DND-41 (cell line): ENCODE data around the gene SIRPG.

Experiments
- ATAC-seq: fragments of 200-7000 bp; cut with Tn5 transposase; 3 replicates; pipeline ENCODE4 v1.9.1; 2021; ENCODE audit warnings: low read depth; ENCODE audit not compliant: insufficient read depth
- DNase-seq: peaks from one replicate; pipeline ENCODE4 v3.0.0-alpha.2; 2020
- H2AFZ ChIP-seq: 2 replicates; pipeline ENCODE4 v1.6.0; 2012; ENCODE audit warnings: low read depth, low read length
- H3K27ac ChIP-seq: 2 replicates; pipeline ENCODE4 v1.5.1; 2012; ENCODE audit warnings: low read length, inconsistent platforms
- H3K27me3 ChIP-seq: fragments of 200-600 bp; sonication (generic); 2 replicates; pipeline ENCODE4 v1.6.0; 2012; ENCODE audit warnings: low read length, mild to moderate bottlenecking, inconsistent platforms; ENCODE audit not compliant: insufficient read depth, poor library complexity
- H3K36me3 ChIP-seq: 2 replicates; pipeline ENCODE4 v1.5.1; 2012; ENCODE audit warnings: low read length, inconsistent platforms; ENCODE audit not compliant: insufficient read depth
- H3K4me1 ChIP-seq: 2 replicates; pipeline ENCODE4 v1.5.1; 2012; ENCODE audit warnings: mild to moderate bottlenecking, low read length; ENCODE audit not compliant: insufficient read depth
- H3K4me2 ChIP-seq: 2 replicates; pipeline ENCODE4 v1.6.0; 2012; ENCODE audit warnings: mild to moderate bottlenecking, moderate library complexity, low read length, inconsistent platforms; ENCODE audit not compliant: insufficient read depth
- H3K4me3 ChIP-seq, 2 experiments: fragments of 200-600 bp in 1 of 2; shearing (Covaris generic) in 1 of 2; 2 replicates each; pipeline ENCODE4 v1.5.1; 2012 to 2016; ENCODE audit warnings: inconsistent platforms in 2 of 2, low read length in 2 of 2, mild to moderate bottlenecking in 2 of 2, low read depth in 1 of 2, moderate library complexity in 1 of 2
- H3K79me2 ChIP-seq: 2 replicates; pipeline ENCODE4 v1.6.0; 2012; ENCODE audit warnings: low read length, inconsistent platforms; ENCODE audit not compliant: insufficient read depth
- H3K9ac ChIP-seq: 2 replicates; pipeline ENCODE4 v1.6.0; 2012; ENCODE audit warnings: low read depth, mild to moderate bottlenecking, inconsistent platforms, low read length, moderate library complexity
- H3K9me3 ChIP-seq: 2 replicates; pipeline ENCODE4 v1.5.1; 2012; ENCODE audit warnings: low read length, moderate library complexity, mild to moderate bottlenecking, inconsistent platforms; ENCODE audit not compliant: insufficient read depth, severe bottlenecking
- H4K20me1 ChIP-seq: 2 replicates; pipeline ENCODE4 v1.6.0; 2012; ENCODE audit warnings: low read length; ENCODE audit not compliant: insufficient read depth
- EZH2 ChIP-seq: IDR thresholded peaks from 3 replicates; pipeline ENCODE4 v1.6.1; 2012; ENCODE audit warnings: borderline replicate concordance, low read depth, mild to moderate bottlenecking, moderate library complexity, low read length, inconsistent platforms; ENCODE audit not compliant: severe bottlenecking
- TF ChIP-seq, protein P1 (sequence below): IDR thresholded peaks from 2 replicates; pipeline ENCODE4 v1.5.1; 2012; ENCODE audit warnings: borderline replicate concordance, low read length, moderate library complexity, mild to moderate bottlenecking; ENCODE audit not compliant: poor library complexity, severe bottlenecking; ENCODE audit errors: extremely low read depth

Gene SIRPG

DNA sequence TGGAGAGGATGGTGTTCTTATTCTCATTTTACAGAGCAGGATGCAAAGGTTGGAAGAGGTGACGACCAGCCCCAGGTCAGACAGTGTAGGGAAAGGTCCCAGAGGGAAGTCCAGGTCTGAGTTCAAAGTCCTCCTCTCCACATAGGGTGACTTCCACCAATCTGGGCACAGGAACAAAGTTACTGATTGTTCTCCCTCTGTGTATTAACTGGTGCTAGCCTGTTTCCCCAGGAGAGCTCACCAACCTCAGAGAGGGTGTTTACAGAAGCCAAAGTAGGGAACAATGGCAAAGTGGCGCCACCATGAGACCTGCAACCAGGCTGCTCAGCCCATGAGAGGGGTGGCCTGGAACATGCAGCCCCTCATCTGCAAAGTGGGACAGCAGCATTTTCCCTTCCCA is 21.0 kb downstream of the SIRPG start:
- DNase-seq (no peak), ATAC-seq (no peak)
- H3K4me3 ChIP-seq: no peak overlapping the region
- no peaks in the 10 kb centered on the region for H3K9me3 ChIP-seq
- no peak for TF ChIP-seq EZH2
- TF ChIP-seq, protein P1, sequence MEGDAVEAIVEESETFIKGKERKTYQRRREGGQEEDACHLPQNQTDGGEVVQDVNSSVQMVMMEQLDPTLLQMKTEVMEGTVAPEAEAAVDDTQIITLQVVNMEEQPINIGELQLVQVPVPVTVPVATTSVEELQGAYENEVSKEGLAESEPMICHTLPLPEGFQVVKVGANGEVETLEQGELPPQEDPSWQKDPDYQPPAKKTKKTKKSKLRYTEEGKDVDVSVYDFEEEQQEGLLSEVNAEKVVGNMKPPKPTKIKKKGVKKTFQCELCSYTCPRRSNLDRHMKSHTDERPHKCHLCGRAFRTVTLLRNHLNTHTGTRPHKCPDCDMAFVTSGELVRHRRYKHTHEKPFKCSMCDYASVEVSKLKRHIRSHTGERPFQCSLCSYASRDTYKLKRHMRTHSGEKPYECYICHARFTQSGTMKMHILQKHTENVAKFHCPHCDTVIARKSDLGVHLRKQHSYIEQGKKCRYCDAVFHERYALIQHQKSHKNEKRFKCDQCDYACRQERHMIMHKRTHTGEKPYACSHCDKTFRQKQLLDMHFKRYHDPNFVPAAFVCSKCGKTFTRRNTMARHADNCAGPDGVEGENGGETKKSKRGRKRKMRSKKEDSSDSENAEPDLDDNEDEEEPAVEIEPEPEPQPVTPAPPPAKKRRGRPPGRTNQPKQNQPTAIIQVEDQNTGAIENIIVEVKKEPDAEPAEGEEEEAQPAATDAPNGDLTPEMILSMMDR: peak; percentile 8
- no peak overlapping the region for H3K27ac ChIP-seq
- no peaks in the 10 kb centered on the region for H3K36me3 ChIP-seq
- H2AFZ ChIP-seq: no peak overlapping the region
- no peak overlapping the region for H3K9ac ChIP-seq
- no peaks in the 10 kb centered on the region for H4K20me1 ChIP-seq
- H3K4me2 ChIP-seq: no peak overlapping the region
- H3K27me3 ChIP-seq: no peaks in the 10 kb centered on the region
- no peaks in the 10 kb centered on the region for H3K4me1 ChIP-seq
- no peaks in the 10 kb centered on the region for H3K79me2 ChIP-seq

DNA sequence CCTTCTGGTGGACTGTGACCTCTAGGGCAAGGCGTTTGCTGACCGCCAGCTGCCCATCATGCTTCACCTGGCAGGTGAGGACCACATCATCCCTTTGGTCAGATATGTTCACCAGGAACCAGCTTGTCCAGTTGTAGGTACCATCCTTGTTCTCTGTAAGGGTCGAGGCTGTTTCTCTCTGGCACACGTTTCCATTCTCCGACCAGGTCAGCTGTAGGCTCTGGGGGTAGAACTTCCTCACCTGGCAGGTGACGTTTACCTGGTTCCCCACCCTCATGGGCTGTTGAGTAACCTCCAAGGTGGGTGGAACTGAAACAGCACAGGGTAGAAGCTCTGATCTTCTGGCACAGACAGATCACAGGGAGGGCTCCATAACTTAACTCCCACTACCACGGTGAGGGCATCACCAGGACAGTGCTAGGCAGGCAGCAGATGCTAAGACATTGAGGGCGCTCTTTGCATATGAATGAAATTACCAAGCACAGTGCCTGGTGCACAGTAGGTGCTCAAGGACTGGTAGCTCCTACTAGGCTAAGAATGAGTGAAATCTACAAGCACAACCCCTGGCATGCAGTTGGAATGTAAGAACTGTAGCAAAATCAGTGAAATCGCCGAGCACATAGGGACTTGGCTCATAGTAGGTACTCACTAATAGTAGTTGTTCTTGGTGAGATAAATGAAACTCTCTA is 22.1 kb downstream of the SIRPG start:
- Histone ChIP-seq H3K4me1 (no peaks in the 10 kb centered on the region), H3K9ac (no peak overlapping the region), H3K4me3 (no peak overlapping the region), H4K20me1 (no peaks in the 10 kb centered on the region), H3K9me3 (no peaks in the 10 kb centered on the region), H3K36me3 (no peaks in the 10 kb centered on the region), H3K27me3 (no peaks in the 10 kb centered on the region), H3K4me2 (no peak overlapping the region), H3K79me2 (no peaks in the 10 kb centered on the region), H2AFZ (no peak overlapping the region), H3K27ac (no peak overlapping the region)
- DNase-seq (no peak), ATAC-seq (no peak)
- TF ChIP-seq, protein P1: no peak
- no peak for TF ChIP-seq EZH2

DNA sequence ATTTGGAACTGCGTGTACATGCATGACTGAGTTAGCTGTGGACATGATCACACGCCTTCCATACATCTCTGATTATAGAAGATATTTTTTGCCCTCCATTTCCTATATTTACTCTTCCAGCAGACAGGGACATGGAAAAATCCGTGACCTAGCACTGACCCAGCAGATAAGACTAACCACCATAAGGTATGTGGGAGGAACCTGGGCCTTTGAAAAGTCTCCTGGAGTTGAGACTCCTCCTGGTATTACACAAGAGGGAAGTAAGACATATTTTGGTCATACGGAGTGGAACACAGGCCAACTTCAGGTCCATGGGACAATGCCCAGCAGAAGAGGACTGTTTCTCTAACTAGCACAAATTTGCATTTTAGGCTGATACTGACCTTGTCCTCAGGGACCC is 24.0 kb downstream of the SIRPG start:
- H3K27me3 ChIP-seq: no peaks in the 10 kb centered on the region
- TF ChIP-seq, protein P1: no peak
- TF ChIP-seq EZH2: no peak

DNA sequence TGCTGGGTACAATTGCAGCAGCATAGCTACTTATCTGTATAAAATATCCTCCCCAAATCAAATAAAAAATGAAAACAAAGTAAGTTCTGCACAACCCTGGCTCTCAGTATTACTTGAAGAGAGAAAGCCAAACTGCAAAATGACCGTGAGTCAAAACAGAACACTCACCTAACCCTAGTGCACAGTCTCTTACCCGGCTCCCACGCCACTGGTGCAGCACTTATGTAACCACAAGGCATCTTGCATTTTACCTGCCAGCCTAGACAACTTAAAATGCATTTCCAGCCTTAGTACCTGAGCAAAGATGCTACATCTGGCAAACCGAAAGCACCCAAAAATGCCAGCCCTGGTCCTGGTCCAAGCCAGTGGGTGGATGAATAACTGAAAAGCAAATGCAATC is 25.4 kb downstream of the SIRPG start:
- Histone ChIP-seq H3K79me2 (no peaks in the 10 kb centered on the region), H3K36me3 (no peaks in the 10 kb centered on the region), H3K27me3 (no peaks in the 10 kb centered on the region), H3K27ac (no peak overlapping the region), H3K9ac (no peak overlapping the region), H4K20me1 (no peaks in the 10 kb centered on the region), H3K4me3 (no peak overlapping the region), H3K4me2 (no peak overlapping the region), H3K9me3 (no peaks in the 10 kb centered on the region), H2AFZ (no peak overlapping the region), H3K4me1 (no peaks in the 10 kb centered on the region)
- ATAC-seq (no peak), DNase-seq (no peak)
- TF ChIP-seq, protein P1: no peak
- no peak for TF ChIP-seq EZH2

More for the DNA sequence above, 24.0 kb downstream of the SIRPG start:
- Histone ChIP-seq H3K9me3 (no peaks in the 10 kb centered on the region), H3K9ac (no peak overlapping the region), H3K4me1 (no peaks in the 10 kb centered on the region), H3K4me3 (no peak overlapping the region), H3K36me3 (no peaks in the 10 kb centered on the region), H3K79me2 (no peaks in the 10 kb centered on the region), H2AFZ (no peak overlapping the region), H3K27ac (no peak overlapping the region), H3K4me2 (no peak overlapping the region), H4K20me1 (no peaks in the 10 kb centered on the region)
- no peak for DNase-seq
- ATAC-seq: no peak
